Nephron (organoid): ENCODE measurements around the gene PRB4.
A peak's percentile ranks its signal among the peaks of the same experiment; 100 is the strongest.
"Not testable (repeated sequence)": the region's sequence is repeated elsewhere in the genome, so short reads cannot be mapped to it uniquely, and the experiment has no call there.

ENCODE experiments used
- H3K27ac Mint-ChIP-seq, 3 experiments: 2 replicates each; pipeline ENCODE4 v1.8.0; 2020; ENCODE audit warnings: mixed read lengths in 3 of 3, mild to moderate bottlenecking in 2 of 3, moderate library complexity in 1 of 3
- H3K27me3 Mint-ChIP-seq: 2 replicates; pipeline ENCODE4 v1.8.0; 2021; ENCODE audit warnings: low read depth, mild to moderate bottlenecking, moderate library complexity, mixed read lengths
- H3K36me3 Mint-ChIP-seq: 2 replicates; pipeline ENCODE4 v1.8.0; 2020; ENCODE audit warnings: low read depth, mixed read lengths
- H3K4me1 Mint-ChIP-seq: 2 replicates; pipeline ENCODE4 v1.8.0; 2020; ENCODE audit warnings: mixed read lengths
- H3K4me3 Mint-ChIP-seq, 3 experiments: 2 replicates each; pipeline ENCODE4 v1.8.0; 2020; ENCODE audit warnings: mild to moderate bottlenecking in 3 of 3, mixed read lengths in 3 of 3, moderate library complexity in 2 of 3
- H3K9me3 Mint-ChIP-seq: 2 replicates; pipeline ENCODE4 v1.8.0; 2020; ENCODE audit warnings: mixed read lengths
- CTCF ChIP-seq, 3 experiments: fragments of 200-600 bp; sonication (generic); IDR thresholded peaks; one replicate each; pipeline ENCODE4 v1.5.0; 2021; ENCODE audit warnings: antibody characterized with exemption in 3 of 3; ENCODE audit not compliant: unreplicated experiment in 3 of 3

The PRB4 gene

GRCh38 chr12:11310336-11310735, at the start of gene PRB4:
Gene PRB4 (minus strand): TSS chr12:11310436. CDS start chr12:11310398, 38 bp downstream.
- Mint-ChIP-seq H3K27me3 (no peaks in the 10 kb centered on the region), H3K4me1 (no peaks in the 10 kb centered on the region), H3K36me3 (no peaks in the 10 kb centered on the region), H3K27ac (no peak within 1 kb of the TSS), H3K4me3 (no peak within 1 kb of the TSS), H3K9me3 (peaks cover under 1% of the 10 kb centered on the region)
- no peak for TF ChIP-seq CTCF (IDR thresholded peaks at IDR 0.05; ENCODE audit: unreplicated experiment in 3 of 3)

- not testable (repeated sequence) for H3K9me3 Mint-ChIP-seq, H3K4me1 Mint-ChIP-seq, H3K4me3 Mint-ChIP-seq, H3K27me3 Mint-ChIP-seq, H3K27ac Mint-ChIP-seq, H3K36me3 Mint-ChIP-seq
Measured at GRCh38 chr12:11351736-11352135, 41.5 kb upstream of the PRB4 start.

- Mint-ChIP-seq H3K9me3 (no peaks in the 10 kb centered on the region), H3K27me3 (no peaks in the 10 kb centered on the region), H3K4me3 (no peak overlapping the region), H3K36me3 (no peaks in the 10 kb centered on the region), H3K4me1 (no peaks in the 10 kb centered on the region), H3K27ac (no peak overlapping the region)
- no peak for TF ChIP-seq CTCF (IDR thresholded peaks at IDR 0.05; ENCODE audit: unreplicated experiment in 3 of 3)
Measured at GRCh38 chr12:11348439-11348838, 38.2 kb upstream of the PRB4 start.

- TF ChIP-seq CTCF (IDR thresholded peaks at IDR 0.05; ENCODE audit: unreplicated experiment in 3 of 3), result peak in 1 of 3 experiments; percentile 25
- Mint-ChIP-seq H3K27ac (no peak overlapping the region), H3K27me3 (no peaks in the 10 kb centered on the region), H3K4me1 (no peaks in the 10 kb centered on the region), H3K9me3 (no peaks in the 10 kb centered on the region), H3K36me3 (no peaks in the 10 kb centered on the region), H3K4me3 (no peak overlapping the region)
Measured at GRCh38 chr12:11347810-11348209, 37.6 kb upstream of the PRB4 start.

- H3K4me3 Mint-ChIP-seq, result no peak overlapping the region
- H3K27ac Mint-ChIP-seq, result no peak overlapping the region
- H3K36me3 Mint-ChIP-seq, result no peaks in the 10 kb centered on the region
- no peaks in the 10 kb centered on the region for H3K27me3 Mint-ChIP-seq
- H3K9me3 Mint-ChIP-seq, result no peaks in the 10 kb centered on the region
- no peaks in the 10 kb centered on the region for H3K4me1 Mint-ChIP-seq
- TF ChIP-seq CTCF (IDR thresholded peaks at IDR 0.05; ENCODE audit: unreplicated experiment in 3 of 3), result no peak
Measured at GRCh38 chr12:11344500-11344899, 34.3 kb upstream of the PRB4 start.

GRCh38 chr12:11324426-11324825, 14.2 kb upstream of the PRB4 start:
- Mint-ChIP-seq H3K9me3 (peaks cover 2% of the 10 kb centered on the region), H3K36me3 (no peaks in the 10 kb centered on the region), H3K27me3 (no peaks in the 10 kb centered on the region), H3K27ac (no peak overlapping the region), H3K4me3 (no peak overlapping the region), H3K4me1 (no peaks in the 10 kb centered on the region)
- TF ChIP-seq CTCF (IDR thresholded peaks at IDR 0.05; ENCODE audit: unreplicated experiment in 3 of 3), result no peak
